OCI-LY7 (cell line): ENCODE measurements around the gene FITM1. TPM values are rescaled to one million over a fixed set of nuclear protein-coding genes. Genes with fewer than 3 reads are reported as not detected.
A peak's percentile ranks its signal among the peaks of the same experiment; 100 is the strongest.

Experiments
- BruUV-seq: library from RNA; stranded (reverse); fragments of 400-500 nt; replicated peaks from 2 replicates; lab custom pipeline; 2021; lab: Mats Ljungman, UMichigan
- CTCF ChIA-PET: fragments of 300-600 bp; sonication (Branson Sonifier 250); formaldehyde crosslinking; loops from one replicate; lab custom pipeline; 2022; ENCODE audit warnings: antibody characterized with exemption; ENCODE audit not compliant: unreplicated experiment; lab: Charles Lee
- POLR2A ChIA-PET: fragments of 300-600 bp; sonication (Branson Sonifier 250); formaldehyde crosslinking; loops from one replicate; lab custom pipeline; 2022; ENCODE audit warnings: antibody characterized with exemption; lab: Charles Lee
- DNase-seq: peaks from one replicate; pipeline ENCODE4 v3.0.0-alpha.2; 2015; ENCODE audit warnings: low spot score
- H2AFZ ChIP-seq: fragments of 200-600 bp; sonication (generic), shearing (Covaris generic); 2 replicates; pipeline ENCODE4 v1.6.1; 2014; ENCODE audit warnings: mild to moderate bottlenecking, antibody characterized with exemption, low read length, moderate library complexity
- H3K27ac ChIP-seq: fragments of 200-600 bp; sonication (generic); 2 replicates; pipeline ENCODE4 v1.5.1; 2014; ENCODE audit warnings: mixed run types, low read depth, mild to moderate bottlenecking, moderate library complexity, low read length, inconsistent platforms; ENCODE audit not compliant: poor library complexity, severe bottlenecking
- H3K36me3 ChIP-seq: fragments of 200-600 bp; sonication (generic); 2 replicates; pipeline ENCODE4 v1.6.1; 2014; ENCODE audit warnings: mild to moderate bottlenecking, antibody characterized with exemption, low read length, moderate library complexity, mixed read lengths; ENCODE audit not compliant: insufficient read depth
- H3K4me1 ChIP-seq: fragments of 200-600 bp; sonication (generic); 2 replicates; pipeline ENCODE4 v1.5.1; 2014; ENCODE audit warnings: mild to moderate bottlenecking, low read length; ENCODE audit not compliant: insufficient read depth, poor library complexity, severe bottlenecking
- H3K4me2 ChIP-seq: fragments of 200-600 bp; sonication (generic); 2 replicates; pipeline ENCODE4 v1.6.1; 2014; ENCODE audit warnings: mild to moderate bottlenecking, low read length
- H3K4me3 ChIP-seq: fragments of 200-600 bp; sonication (generic); 2 replicates; pipeline ENCODE4 v1.5.1; 2014; ENCODE audit warnings: mild to moderate bottlenecking, low read depth, low read length; ENCODE audit not compliant: poor library complexity, severe bottlenecking
- H3K79me2 ChIP-seq: fragments of 200-600 bp; sonication (generic); 2 replicates; pipeline ENCODE4 v1.6.1; 2016; ENCODE audit warnings: low read depth, mild to moderate bottlenecking, low read length, moderate library complexity, mixed read lengths; ENCODE audit not compliant: insufficient read depth
- H3K9me2 ChIP-seq: fragments of 200-600 bp; sonication (generic); 2 replicates; pipeline ENCODE4 v1.6.1; 2016; ENCODE audit warnings: mild to moderate bottlenecking, low read length, mixed read lengths; ENCODE audit not compliant: insufficient read depth
- H3K9me3 ChIP-seq: fragments of 200-600 bp; sonication (generic); 2 replicates; pipeline ENCODE4 v1.6.1; 2014; ENCODE audit warnings: mild to moderate bottlenecking, mixed run types, low read length, mixed read lengths
- H4K20me1 ChIP-seq: fragments of 200-600 bp; sonication (generic); 2 replicates; pipeline ENCODE4 v1.6.1; 2014; ENCODE audit warnings: mild to moderate bottlenecking, antibody characterized with exemption, low read length, moderate library complexity, mixed read lengths; ENCODE audit not compliant: insufficient read depth
- EZH2phosphoT487 ChIP-seq: fragments of 200-600 bp; sonication (generic); IDR thresholded peaks from 2 replicates; pipeline ENCODE4 v1.6.1; 2018; ENCODE audit warnings: low read depth, borderline replicate concordance, mild to moderate bottlenecking, mixed run types, antibody characterized with exemption, low read length, moderate library complexity, mixed read lengths
- intact Hi-C: fragments of 100-400 bp; cut with micrococcal nuclease; formaldehyde crosslinking; loops from one replicate; pipeline ENCODE4 v1.10.0; 2022; ENCODE audit not compliant: unreplicated experiment
- total RNA-seq, 2 experiments: library from RNA; depleted of rRNA in 1 of 2; stranded (reverse); fragments of >200 nt in 1 of 2; shearing (Covaris generic) in 1 of 2; gene quantifications; 2 replicates each; pipeline ENCODE4 v1.2.3, GENCODE V29; 2014 to 2022
- TF ChIP-seq, protein P1 (sequence below): fragments of 200-600 bp; sonication (generic); conservative IDR thresholded peaks from 2 replicates; pipeline ENCODE4 v1.5.1; 2014; ENCODE audit warnings: mild to moderate bottlenecking, antibody characterized with exemption, low read length, moderate library complexity, mixed read lengths

FITM1 gene
- total RNA-seq, 2 experiments from 2014 or later, result 0.28 to 0.97 TPM

DNA sequence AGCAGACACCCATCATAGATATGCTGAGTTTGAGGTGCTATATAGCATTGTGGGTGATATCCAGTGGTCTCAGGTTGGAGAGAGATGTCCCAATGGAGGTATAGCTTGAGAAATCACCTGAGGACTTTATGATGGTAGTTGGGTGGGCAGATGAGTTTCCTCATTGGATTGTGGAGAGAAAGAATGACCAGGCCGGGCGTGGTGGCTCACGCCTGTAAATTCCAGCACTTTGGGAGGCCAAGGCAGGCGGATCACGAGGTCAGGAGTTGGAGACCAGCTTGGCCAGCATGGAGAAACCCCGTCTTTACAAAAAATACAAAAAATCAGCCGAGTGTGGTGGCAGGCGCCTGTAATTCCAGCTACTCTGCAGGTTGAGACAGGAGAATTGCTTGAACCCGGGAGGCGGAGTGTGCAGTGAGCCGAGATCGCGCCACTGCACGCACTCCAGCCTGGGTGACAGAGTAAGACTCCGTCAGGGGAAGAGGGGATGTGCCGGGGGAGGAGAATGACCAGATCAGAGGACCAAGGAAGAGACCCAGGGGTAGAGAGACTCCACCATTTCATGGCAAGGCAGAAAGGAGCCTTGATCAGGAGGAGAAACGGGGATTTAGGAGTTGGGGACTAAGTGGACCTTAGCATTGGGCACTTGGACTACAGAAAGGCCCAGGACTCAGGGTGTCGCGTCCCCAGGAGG is 37.1 kb upstream of the FITM1 start:
- H3K9me2 ChIP-seq, result no peaks in the 10 kb centered on the region
- H2AFZ ChIP-seq, result peak overlapping the region; percentile 47; the same call in 1 of the 2 replicates
- POLR2A ChIA-PET, result interaction anchor here (0.8 to 6.8 kb wide), 11 partner anchors 13 to 538 kb away, joined by 3 to 80 read pairs (median 6); partner anchors contain the start of genes AP1G2, CHMP4A, DCAF11 and IRF9
- H3K36me3 ChIP-seq, result no peaks in the 10 kb centered on the region
- no peaks in the 10 kb centered on the region for H3K79me2 ChIP-seq
- intact Hi-C loops, result no loop called here
- peak overlapping the region; percentile 93 for H3K4me2 ChIP-seq
- peak overlapping the region; percentile 75 for H3K27ac ChIP-seq
- H3K4me1 ChIP-seq, result peaks cover 39% of the 10 kb centered on the region
- TF ChIP-seq, protein P1, sequence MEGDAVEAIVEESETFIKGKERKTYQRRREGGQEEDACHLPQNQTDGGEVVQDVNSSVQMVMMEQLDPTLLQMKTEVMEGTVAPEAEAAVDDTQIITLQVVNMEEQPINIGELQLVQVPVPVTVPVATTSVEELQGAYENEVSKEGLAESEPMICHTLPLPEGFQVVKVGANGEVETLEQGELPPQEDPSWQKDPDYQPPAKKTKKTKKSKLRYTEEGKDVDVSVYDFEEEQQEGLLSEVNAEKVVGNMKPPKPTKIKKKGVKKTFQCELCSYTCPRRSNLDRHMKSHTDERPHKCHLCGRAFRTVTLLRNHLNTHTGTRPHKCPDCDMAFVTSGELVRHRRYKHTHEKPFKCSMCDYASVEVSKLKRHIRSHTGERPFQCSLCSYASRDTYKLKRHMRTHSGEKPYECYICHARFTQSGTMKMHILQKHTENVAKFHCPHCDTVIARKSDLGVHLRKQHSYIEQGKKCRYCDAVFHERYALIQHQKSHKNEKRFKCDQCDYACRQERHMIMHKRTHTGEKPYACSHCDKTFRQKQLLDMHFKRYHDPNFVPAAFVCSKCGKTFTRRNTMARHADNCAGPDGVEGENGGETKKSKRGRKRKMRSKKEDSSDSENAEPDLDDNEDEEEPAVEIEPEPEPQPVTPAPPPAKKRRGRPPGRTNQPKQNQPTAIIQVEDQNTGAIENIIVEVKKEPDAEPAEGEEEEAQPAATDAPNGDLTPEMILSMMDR, result no peak
- no peak for TF ChIP-seq EZH2phosphoT487
- TSS peak; percentile 77 for BruUV-seq
- H4K20me1 ChIP-seq, result no peaks in the 10 kb centered on the region
- H3K4me3 ChIP-seq, result peak overlapping the region; percentile 81
- CTCF ChIA-PET, result interaction anchor here (0.6 to 2.4 kb wide), 4 partner anchors 15 to 338 kb away, joined by 3 to 8 read pairs (median 8); no protein-coding TSS in a partner anchor
- H3K9me3 ChIP-seq, result no peaks in the 10 kb centered on the region
- DNase-seq, result no peak

DNA sequence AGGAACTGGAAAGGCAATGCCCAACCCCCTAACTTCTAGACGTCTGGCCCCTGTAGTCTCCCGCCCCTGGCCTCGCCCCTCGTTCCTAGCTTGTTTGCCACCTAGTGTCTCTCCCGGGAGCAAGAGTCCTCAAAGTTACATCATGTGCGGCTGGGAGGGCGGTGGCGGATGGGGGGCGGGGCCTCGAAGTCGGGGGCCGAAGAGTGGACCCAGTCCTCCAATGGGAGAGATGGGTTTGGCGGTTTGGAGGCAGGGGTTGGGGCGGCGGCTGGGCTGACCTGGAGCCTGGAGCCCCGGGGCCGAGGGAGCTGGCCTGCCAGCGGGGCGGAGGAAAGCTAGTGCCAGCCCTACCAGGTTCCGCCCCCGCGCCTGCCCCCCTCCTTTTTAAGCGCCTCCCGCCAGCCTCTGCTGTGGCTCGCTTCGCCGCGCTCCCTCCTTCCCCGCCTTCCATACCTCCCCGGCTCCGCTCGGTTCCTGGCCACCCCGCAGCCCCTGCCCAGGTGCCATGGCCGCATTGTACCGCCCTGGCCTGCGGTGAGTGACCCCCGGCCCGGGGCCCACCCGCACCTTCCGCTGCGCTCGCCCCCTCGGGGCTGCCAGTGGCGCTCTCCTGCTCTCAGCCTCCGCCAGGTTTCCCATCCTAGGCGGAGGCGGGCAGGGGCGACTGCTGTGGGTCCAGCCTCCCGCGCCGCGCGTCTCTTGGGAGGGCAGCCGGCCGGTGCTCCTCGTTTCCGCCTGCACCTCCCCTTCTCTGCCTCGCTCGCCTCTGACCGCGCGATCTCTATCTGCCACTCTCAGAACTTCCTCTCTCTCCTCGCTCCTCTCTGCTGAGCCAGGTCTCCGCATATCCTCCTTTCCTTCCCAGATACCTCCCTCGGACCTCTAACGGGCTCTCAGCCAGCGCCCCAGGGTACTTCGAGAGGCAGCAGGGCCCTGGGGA is 36.3 kb upstream of the FITM1 start, which contains the start of gene PCK2:
Gene PCK2, plus strand, starts transcription at position 411 of the 940 bp plus-strand sequence. Its CDS starts 95 bp downstream, at position 506.
- CTCF ChIA-PET, result interaction anchor here (0.6 to 2.4 kb wide), 6 partner anchors 14 to 337 kb away, joined by 3 to 8 read pairs (median 6); partner anchors contain the start of gene IRF9
- BruUV-seq, result TSS peak; percentile 87

More for the DNA sequence above, 36.3 kb upstream of the FITM1 start, which contains the start of gene PCK2:
- Histone ChIP-seq H3K4me1 (peaks cover 39% of the 10 kb centered on the region), H3K9me2 (no peaks in the 10 kb centered on the region), H3K27ac (peak within 1 kb of the TSS; percentile 75), H3K36me3 (no peaks in the 10 kb centered on the region), H4K20me1 (no peaks in the 10 kb centered on the region), H2AFZ (peak within 1 kb of the TSS; percentile 47), H3K79me2 (no peaks in the 10 kb centered on the region), H3K9me3 (no peaks in the 10 kb centered on the region), H3K4me2 (peak within 1 kb of the TSS; percentile 93), H3K4me3 (peak within 1 kb of the TSS; percentile 81)
- DNase-seq, result peak; percentile 88
- intact Hi-C loops, result loop anchor here (1.0 kb wide), 5 partner anchors 14 to 80 kb away; partner anchors contain the start of genes DCAF11, IRF9, NRL and PSME2
- POLR2A ChIA-PET, result interaction anchor here (0.8 to 6.8 kb wide), 13 partner anchors 13 to 539 kb away, joined by 3 to 80 read pairs (median 5); partner anchors contain the start of genes AP1G2, CHMP4A, DCAF11 and EMC9
- no peak for TF ChIP-seq EZH2phosphoT487
- TF ChIP-seq, protein P1, result peak; percentile 24; the same call in 1 of the 2 replicates
